NCI-H128 (cell line): ENCODE measurements around the gene DOCK4.

Experiments used
- DNase-seq: peaks from one replicate; lab custom pipeline; 2025; ENCODE audit not compliant: unreplicated experiment; lab: John Stamatoyannopoulos, UW

Gene DOCK4

GRCh38 chr7:111982133-111982532 is 224.1 kb downstream of the DOCK4 start:
- DNase-seq: no peak

GRCh38 chr7:111980725-111981124 is 225.5 kb downstream of the DOCK4 start:
- no peak for DNase-seq

- DNase-seq: no peak
These were observed 230.9 kb downstream of the DOCK4 start for GRCh38 chr7:111975346-111975745.

- DNase-seq: no peak
These were observed 245.2 kb downstream of the DOCK4 start for GRCh38 chr7:111960984-111961383.

GRCh38 chr7:111958896-111959295 is 247.3 kb downstream of the DOCK4 start:
- DNase-seq: peak; percentile 46

GRCh38 chr7:111958431-111958830 is 247.8 kb downstream of the DOCK4 start:
- no peak for DNase-seq

GRCh38 chr7:111955616-111956015 is 250.6 kb downstream of the DOCK4 start:
- no peak for DNase-seq

- no peak for DNase-seq
These were observed 251.5 kb downstream of the DOCK4 start for GRCh38 chr7:111954474-111955381.

- DNase-seq: no peak
These were observed 252.1 kb downstream of the DOCK4 start for GRCh38 chr7:111954056-111954455.

- DNase-seq: no peak
These were observed 252.6 kb downstream of the DOCK4 start for GRCh38 chr7:111953611-111954010.

- DNase-seq: no peak
These were observed 253.4 kb downstream of the DOCK4 start for GRCh38 chr7:111952783-111953182.

GRCh38 chr7:111951052-111951451 is 255.1 kb downstream of the DOCK4 start:
- DNase-seq: no peak

GRCh38 chr7:111942450-111943081 is 263.6 kb downstream of the DOCK4 start:
- no peak for DNase-seq

GRCh38 chr7:111937163-111937562 is 269.0 kb downstream of the DOCK4 start:
- no peak for DNase-seq

- no peak for DNase-seq
These were observed 272.6 kb downstream of the DOCK4 start for GRCh38 chr7:111933609-111934008.

GRCh38 chr7:111931958-111932357 is 274.2 kb downstream of the DOCK4 start:
- no peak for DNase-seq

- DNase-seq: no peak
These were observed 275.1 kb downstream of the DOCK4 start for GRCh38 chr7:111931016-111931517.

- DNase-seq: no peak
These were observed 276.9 kb downstream of the DOCK4 start for GRCh38 chr7:111929264-111929663.

- DNase-seq: no peak
These were observed 278.7 kb downstream of the DOCK4 start for GRCh38 chr7:111927353-111928019.

- no peak for DNase-seq
These were observed 285.9 kb downstream of the DOCK4 start for GRCh38 chr7:111920329-111920728.

- no peak for DNase-seq
These were observed 286.5 kb downstream of the DOCK4 start for GRCh38 chr7:111919631-111920179.
